Adrenal gland (tissue), 19 donors: ENCODE data around the gene MRPS33. TPM values are rescaled to one million over a fixed set of nuclear protein-coding genes. Genes with fewer than 3 reads are reported as not detected.

Source experiments
- DNase-seq, 7 donors: peaks; one replicate each; pipeline ENCODE4 v3.0.0-alpha.2; 2019 to 2020
- H3K27ac ChIP-seq, 5 donors: fragments of 200-600 bp; sonication (generic) in 4 of 5; 1 replicate in 3 of 5; 2 replicates in 2 of 5; pipeline versions ENCODE4 v1.5.1 to v1.8.0; 2016 to 2020; ENCODE audit warnings: mild to moderate bottlenecking in 1 of 5
- H3K27me3 ChIP-seq: fragments of 200-600 bp; 2 replicates; pipeline ENCODE4 v1.8.0; 2021
- H3K36me3 ChIP-seq, 2 donors: fragments of 200-600 bp; replicated peaks in 1 of 2; 1 replicate in 1 of 2; 2 replicates in 1 of 2; pipeline versions ENCODE4 v1.5.1 to v1.8.0; 2018 to 2022
- H3K4me1 ChIP-seq, 2 donors: fragments of 200-600 bp; replicated peaks in 1 of 2; 1 replicate in 1 of 2; 2 replicates in 1 of 2; pipeline versions ENCODE4 v1.5.1 to v1.8.0; 2018 to 2021
- H3K4me3 ChIP-seq, 4 donors: fragments of 200-600 bp; sonication (generic) in 3 of 4; one replicate each; pipeline ENCODE4 v1.5.1; 2016 to 2018
- H3K9me3 ChIP-seq, 3 donors: fragments of 200-600 bp; sonication (generic) in 1 of 3; replicated peaks in 1 of 3; 1 replicate in 2 of 3; 2 replicates in 1 of 3; pipeline versions ENCODE4 v1.5.1 to v1.8.0; 2016 to 2021
- POLR2A ChIP-seq, 2 donors: fragments of 450-650 bp; IDR thresholded peaks; one replicate each; pipeline ENCODE4 v1.6.1; 2017; ENCODE audit warnings: antibody characterized with exemption in 2 of 2, mild to moderate bottlenecking in 2 of 2, moderate library complexity in 1 of 2
- WGBS, 4 donors: extraction: QIAGEN DNeasy Blood & Tissue Kit in 2 of 4; methylation state at CpG; one replicate each; pipeline versions ENCODE4 v1.1.5 to v1.1.7; 2013 to 2017; 5-methylcytosine and 5-hydroxymethylcytosine counted together
- intact Hi-C, 2 donors: fragments of 100-400 bp; cut with DNase I; formaldehyde crosslinking; loops; one replicate each; pipeline versions ENCODE4 v1.14.1 to v1.15.0; 2022 to 2023
- long read RNA-seq, 10 donors: library from polyadenylated mRNA in 3 of 10; unstranded in 2 of 10; stranded (forward) in 1 of 10; transcript quantifications; one replicate each; pipeline ENCODE4 v2.0.0 and lab custom pipeline, GENCODE V29; 2021 to 2026
- polyA plus RNA-seq, 3 donors: library from polyadenylated mRNA; stranded (reverse); fragments of 200-250 nt in 2 of 3; fragments of 350-450 nt in 1 of 3; fragmentation: Illumina TruSeq in 1 of 3; extraction: RNeasy Lipid Tissue Mini Kit (QIAGEN cat#74804) in 1 of 3; gene quantifications; one replicate each; pipeline ENCODE4 v1.2.3, GENCODE V29; 2013 to 2014
- total RNA-seq, 9 donors: library from RNA; depleted of rRNA in 4 of 9; stranded (reverse); fragments of >200 nt in 4 of 9; fragments of 120-200 nt in 1 of 9; fragmentation: NEBNext Ultra II Directional in 1 of 9; extraction: Animal tissue kit (Norgen Biotek cat#: 25700) in 1 of 9; gene quantifications; one replicate each; pipeline versions ENCODE4 v1.1.0 to v1.2.4, GENCODE V29; 2013 to 2023
- TF ChIP-seq, protein P1 (sequence below), 6 experiments: fragments of 450-650 bp in 4 of 6; fragments of 200-600 bp in 2 of 6; sonication (generic) in 1 of 6; IDR thresholded peaks; 1 replicate in 5 of 6; 2 replicates in 1 of 6; pipeline versions ENCODE4 v1.5.1 to v1.8.0; 2016 to 2021; ENCODE audit warnings: antibody characterized with exemption in 6 of 6, mild to moderate bottlenecking in 2 of 6, moderate library complexity in 1 of 6
- donor health status: healthy with polysubstance abuse.
- donor health status: Bipolar disorder and iron deficiency.
- donor health status: DM: yes; HTN: yes; CAD: no.
- donor health status: DM: no; HTN: no; CAD: no.
- donor health status: DM: no; HTN: no; CAD: no.
- donor health status: DM: yes; HTN: yes; CAD: no.

MRPS33 gene
- total RNA-seq (100 to 1,000 TPM in 1 of 9 donors, 10 to 100 TPM in 8; 19.7 to 145 (median 58.8) TPM), polyA plus RNA-seq (100 to 1,000 TPM in 1 of 3 donors, 10 to 100 TPM in 2; 44.7 to 156 (median 60.0) TPM)
- long read RNA-seq, donor 1, full-length matches to known transcripts, result 85 of 115 reads
- long read RNA-seq, donor 1, partial matches to known transcripts, result 30 of 115 reads
- long read RNA-seq, donor 1, other reads (novel, unspliced or antisense), result 0 of 115 reads
- long read RNA-seq, donor 2, full-length matches to known transcripts, result 61 of 70 reads
- long read RNA-seq, donor 2, partial matches to known transcripts, result 9 of 70 reads
- long read RNA-seq, donor 2, other reads (novel, unspliced or antisense), result 0 of 70 reads
- long read RNA-seq, donor 3, full-length matches to known transcripts, result 56 of 83 reads
- long read RNA-seq, donor 3, partial matches to known transcripts, result 27 of 83 reads
- long read RNA-seq, donor 3, other reads (novel, unspliced or antisense), result 0 of 83 reads
- long read RNA-seq, donor 4, full-length matches to known transcripts, result 37 of 44 reads
- long read RNA-seq, donor 4, partial matches to known transcripts, result 2 of 44 reads
- long read RNA-seq, donor 4, other reads (novel, unspliced or antisense), result 5 of 44 reads
- long read RNA-seq, donor 5, full-length matches to known transcripts, result 55 of 60 reads
- long read RNA-seq, donor 5, partial matches to known transcripts, result 3 of 60 reads
- long read RNA-seq, donor 5, other reads (novel, unspliced or antisense), result 2 of 60 reads
- long read RNA-seq, donor 6, full-length matches to known transcripts, result 33 of 38 reads
- long read RNA-seq, donor 6, partial matches to known transcripts, result 1 of 38 reads
- long read RNA-seq, donor 6, other reads (novel, unspliced or antisense), result 4 of 38 reads
- long read RNA-seq, donor 7, full-length matches to known transcripts, result 44 of 57 reads
- long read RNA-seq, donor 7, partial matches to known transcripts, result 13 of 57 reads
- long read RNA-seq, donor 7, other reads (novel, unspliced or antisense), result 0 of 57 reads
- long read RNA-seq, donor 8, full-length matches to known transcripts, result 77 of 92 reads
- long read RNA-seq, donor 8, partial matches to known transcripts, result 15 of 92 reads
- long read RNA-seq, donor 8, other reads (novel, unspliced or antisense), result 0 of 92 reads
- long read RNA-seq, donor 9, full-length matches to known transcripts, result 61 of 75 reads
- long read RNA-seq, donor 9, partial matches to known transcripts, result 14 of 75 reads
- long read RNA-seq, donor 9, other reads (novel, unspliced or antisense), result 0 of 75 reads
- long read RNA-seq, donor 10, full-length matches to known transcripts, result 22 of 27 reads
- long read RNA-seq, donor 10, partial matches to known transcripts, result 5 of 27 reads
- long read RNA-seq, donor 10, other reads (novel, unspliced or antisense), result 0 of 27 reads

DNA sequence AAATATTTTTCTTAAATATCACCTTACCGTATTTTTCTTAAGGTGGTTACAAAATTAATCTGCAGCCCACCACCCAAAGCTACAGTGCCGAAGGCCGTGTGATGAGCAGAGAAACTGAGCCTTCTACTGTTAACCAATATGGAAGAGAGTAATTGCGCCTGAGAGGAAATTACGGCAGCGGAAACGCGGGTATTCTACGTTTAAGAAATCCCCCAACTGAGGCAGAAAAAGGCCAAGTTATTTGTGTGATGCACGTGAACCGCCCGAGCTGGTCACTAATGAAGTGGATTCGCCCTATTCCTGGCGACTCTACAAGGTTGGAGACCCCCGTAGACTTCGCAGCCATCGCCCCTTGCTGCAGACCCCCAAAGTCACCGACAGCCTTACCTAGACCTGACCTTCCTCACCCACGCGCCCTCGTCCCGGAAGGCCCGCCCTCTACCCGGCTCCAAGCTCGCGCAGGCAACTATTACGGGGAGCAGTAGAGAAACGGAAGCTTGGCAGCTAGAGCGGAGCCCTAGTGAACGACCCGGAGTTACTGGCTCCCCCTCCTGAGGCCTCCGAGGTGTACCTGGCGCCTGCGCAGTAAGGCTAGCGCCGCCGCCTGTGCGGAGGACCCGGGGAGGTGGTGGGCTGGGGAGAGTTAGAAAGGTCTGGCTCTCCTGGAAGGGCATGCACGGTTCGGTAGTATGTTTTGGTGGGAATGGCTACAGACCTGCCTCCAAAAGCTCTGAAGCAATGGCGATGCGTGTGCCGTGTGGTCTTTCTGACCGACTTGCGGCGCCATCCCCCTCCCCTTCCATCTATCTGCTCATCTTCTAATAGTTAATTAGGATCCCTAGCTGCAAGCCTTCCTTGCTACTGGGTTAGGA lies at the start of gene MRPS33:
MRPS33 (minus strand) TSS at position 429 of the 872 bp plus-strand sequence. CDS start 4,319 bp downstream, outside the sequence.
- intact Hi-C loops, result loop anchor here (5.0 kb wide), 2 partner anchors 202 to 337 kb away; no protein-coding TSS in a partner anchor
- no peaks in the 10 kb centered on the region for H3K9me3 ChIP-seq
- peak; percentile 93 to 98 (median 97) for DNase-seq
- peak within 1 kb of the TSS in 3 of 4 donors; percentile 25 to 76 (median 61) for H3K4me3 ChIP-seq
- peaks cover 8 to 12% of the 10 kb centered on the region in 2 donors for H3K4me1 ChIP-seq
- peaks cover 6% of the 10 kb centered on the region for H3K27me3 ChIP-seq
- peak within 1 kb of the TSS; percentile 37 to 97 (median 80) for H3K27ac ChIP-seq
- WGBS, 4 donors, result 0 to 2% (median 1%) methylated on average over 19 to 47 of the region's 47 CpGs
- peak; percentile 72 to 76 for TF ChIP-seq POLR2A (IDR thresholded peaks at IDR 0.05)
- TF ChIP-seq, protein P1, sequence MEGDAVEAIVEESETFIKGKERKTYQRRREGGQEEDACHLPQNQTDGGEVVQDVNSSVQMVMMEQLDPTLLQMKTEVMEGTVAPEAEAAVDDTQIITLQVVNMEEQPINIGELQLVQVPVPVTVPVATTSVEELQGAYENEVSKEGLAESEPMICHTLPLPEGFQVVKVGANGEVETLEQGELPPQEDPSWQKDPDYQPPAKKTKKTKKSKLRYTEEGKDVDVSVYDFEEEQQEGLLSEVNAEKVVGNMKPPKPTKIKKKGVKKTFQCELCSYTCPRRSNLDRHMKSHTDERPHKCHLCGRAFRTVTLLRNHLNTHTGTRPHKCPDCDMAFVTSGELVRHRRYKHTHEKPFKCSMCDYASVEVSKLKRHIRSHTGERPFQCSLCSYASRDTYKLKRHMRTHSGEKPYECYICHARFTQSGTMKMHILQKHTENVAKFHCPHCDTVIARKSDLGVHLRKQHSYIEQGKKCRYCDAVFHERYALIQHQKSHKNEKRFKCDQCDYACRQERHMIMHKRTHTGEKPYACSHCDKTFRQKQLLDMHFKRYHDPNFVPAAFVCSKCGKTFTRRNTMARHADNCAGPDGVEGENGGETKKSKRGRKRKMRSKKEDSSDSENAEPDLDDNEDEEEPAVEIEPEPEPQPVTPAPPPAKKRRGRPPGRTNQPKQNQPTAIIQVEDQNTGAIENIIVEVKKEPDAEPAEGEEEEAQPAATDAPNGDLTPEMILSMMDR (IDR thresholded peaks at IDR 0.05), result peak in 3 of 6 experiments; percentile 3 to 30 (median 13)
- peaks cover 0 to 5% of the 10 kb centered on the region in 2 donors for H3K36me3 ChIP-seq

DNA sequence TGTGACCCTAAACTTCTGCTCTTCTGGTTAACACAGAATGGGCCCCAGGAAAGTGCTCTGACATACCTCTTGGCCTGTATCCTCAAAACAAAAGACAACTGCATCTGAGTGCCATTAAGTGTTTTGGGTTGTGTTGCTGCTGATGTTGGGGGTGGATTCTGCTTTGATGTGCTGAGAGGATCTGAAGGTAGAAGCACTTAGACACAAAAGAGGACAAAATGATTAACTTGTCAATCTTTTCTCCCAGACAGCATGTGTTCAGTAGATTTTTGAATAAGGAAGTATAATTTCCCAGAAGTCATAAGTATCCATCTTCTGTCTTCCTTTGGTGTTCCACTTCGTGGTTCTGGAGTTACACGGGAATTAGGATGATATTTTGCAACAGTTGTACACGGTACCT lies 43.0 kb upstream of the MRPS33 start:
- WGBS, 4 donors, result 79 to 90% (median 86%) methylated on average over 3 of the region's 3 CpGs
- no peak for DNase-seq
- intact Hi-C loops, result no loop called here
- Histone ChIP-seq H3K4me3 (no peak overlapping the region), H3K4me1 (no peaks in the 10 kb centered on the region), H3K9me3 (no peaks in the 10 kb centered on the region), H3K36me3 (no peaks in the 10 kb centered on the region), H3K27me3 (no peaks in the 10 kb centered on the region), H3K27ac (no peak overlapping the region)
- no peak for TF ChIP-seq POLR2A (IDR thresholded peaks at IDR 0.05)

DNA sequence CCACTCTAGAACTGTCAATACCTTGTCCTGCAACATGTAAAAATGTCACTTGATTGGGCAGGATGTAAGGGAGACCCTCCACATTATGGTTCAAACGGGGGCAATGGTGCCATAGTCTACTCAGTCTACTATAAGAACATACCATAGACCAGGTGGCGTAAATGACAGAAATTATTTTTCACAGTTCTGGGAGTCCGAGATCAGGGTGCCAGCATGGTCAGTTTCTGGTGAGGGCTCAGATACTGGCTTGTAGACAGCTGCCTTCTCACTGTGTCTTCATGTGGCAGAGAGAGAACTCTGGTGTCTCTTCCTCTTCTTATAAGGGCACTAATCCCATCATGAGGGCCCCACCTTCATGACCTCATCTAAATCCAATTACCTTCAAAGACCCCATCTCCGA lies 40.4 kb upstream of the MRPS33 start:
- Histone ChIP-seq H3K9me3 (no peaks in the 10 kb centered on the region), H3K4me1 (no peaks in the 10 kb centered on the region), H3K27ac (no peak overlapping the region), H3K36me3 (no peaks in the 10 kb centered on the region), H3K27me3 (no peaks in the 10 kb centered on the region), H3K4me3 (no peak overlapping the region)
- 72 to 82% (median 75%) methylated on average over 4 of the region's 4 CpGs for WGBS, 4 donors
- DNase-seq, result no peak
- intact Hi-C loops, result no loop called here
- TF ChIP-seq, protein P1 (IDR thresholded peaks at IDR 0.05), result no peak
- no peak for TF ChIP-seq POLR2A (IDR thresholded peaks at IDR 0.05)
